NCI-H1092 treated with DMSO at 0.1 percent for 48 hours (cell line): Measurements from ENCODE around the gene WDR46.
A peak's percentile ranks its signal among the peaks of the same experiment; 100 is the strongest.
"Not testable (repeated sequence)": the region's sequence is repeated elsewhere in the genome, so short reads cannot be mapped to it uniquely, and the experiment has no call there.

Source experiments
- DNase-seq: peaks from one replicate; lab custom pipeline; 2025; lab: John Stamatoyannopoulos, UW

Gene WDR46

GRCh38 chr6:33264015-33264414 lies 25.0 kb downstream of the WDR46 start:
- DNase-seq: no peak

GRCh38 chr6:33262490-33262889 lies 26.5 kb downstream of the WDR46 start:
- not testable (repeated sequence) for DNase-seq

GRCh38 chr6:33259032-33259431 lies 30.0 kb downstream of the WDR46 start:
- DNase-seq: no peak

GRCh38 chr6:33254591-33254990 lies 34.4 kb downstream of the WDR46 start:
- no peak for DNase-seq

GRCh38 chr6:33252759-33253158 lies 36.3 kb downstream of the WDR46 start:
- no peak for DNase-seq

GRCh38 chr6:33251395-33252012 lies 37.5 kb downstream of the WDR46 start:
- no peak for DNase-seq

GRCh38 chr6:33250731-33251130 lies 38.3 kb downstream of the WDR46 start:
- DNase-seq: no peak

GRCh38 chr6:33249732-33250630 lies 39.1 kb downstream of the WDR46 start:
- peak; percentile 45 for DNase-seq

- DNase-seq: peak; percentile 96
Measured at GRCh38 chr6:33248932-33249731, 39.9 kb downstream of the WDR46 start.

- peak; percentile 28 for DNase-seq
Measured at GRCh38 chr6:33248643-33248931, 40.5 kb downstream of the WDR46 start.

- DNase-seq: peak; percentile 69
Measured at GRCh38 chr6:33247977-33248642, 40.9 kb downstream of the WDR46 start.

GRCh38 chr6:33243476-33243875 lies 45.6 kb downstream of the WDR46 start:
- no peak for DNase-seq

GRCh38 chr6:33241968-33242367 lies 47.1 kb downstream of the WDR46 start:
- DNase-seq: no peak

GRCh38 chr6:33237741-33238140 lies 51.3 kb downstream of the WDR46 start:
- no peak for DNase-seq

- no peak for DNase-seq
Measured at GRCh38 chr6:33236852-33237251, 52.2 kb downstream of the WDR46 start.

- DNase-seq: no peak
Measured at GRCh38 chr6:33236328-33236727, 52.7 kb downstream of the WDR46 start.

- no peak for DNase-seq
Measured at GRCh38 chr6:33235221-33235634, 53.8 kb downstream of the WDR46 start.
